Measurements from ENCODE around the gene PTPRG. TPM values are rescaled to one million over a fixed set of nuclear protein-coding genes. Genes with fewer than 3 reads are reported as not detected.

PTPRG gene
- total and polyA plus RNA-seq, 2 experiments from 2014 or later, result 15.2 to 45.7 TPM

GRCh38 chr3:62220616-62221015 is 659.2 kb downstream of the PTPRG start:
- TF ChIP-seq CTCF (IDR thresholded peaks at IDR 0.05; ENCODE audit: low read depth, low read length), result no peak
- H3K36me3 ChIP-seq, result no peaks in the 10 kb centered on the region
- H3K4me1 ChIP-seq (ENCODE audit: low read depth), result peaks cover 7% of the 10 kb centered on the region
- no peak overlapping the region for H3K4me3 ChIP-seq
- peak in 1 of 2 donors; percentile 24 for DNase-seq (ENCODE audit: low read depth in 1 of 2, low spot score in 1 of 2)
- peak overlapping the region; percentile 10 for H3K27ac ChIP-seq
- no peaks in the 10 kb centered on the region for H3K27me3 ChIP-seq
- H3K9me3 ChIP-seq (ENCODE audit: low read depth), result no peaks in the 10 kb centered on the region

- DNase-seq (ENCODE audit: low read depth in 1 of 2, low spot score in 1 of 2), result no peak
- Histone ChIP-seq H3K36me3 (no peaks in the 10 kb centered on the region), H3K4me1 (ENCODE audit: low read depth) (peaks cover 7% of the 10 kb centered on the region), H3K27me3 (no peaks in the 10 kb centered on the region), H3K9me3 (ENCODE audit: low read depth) (no peaks in the 10 kb centered on the region), H3K4me3 (no peak overlapping the region), H3K27ac (no peak overlapping the region)
- TF ChIP-seq CTCF (IDR thresholded peaks at IDR 0.05; ENCODE audit: low read depth, low read length), result no peak
Observed at GRCh38 chr3:62225051-62225450, 663.7 kb downstream of the PTPRG start.

GRCh38 chr3:62226601-62227339 is 665.4 kb downstream of the PTPRG start:
- no peaks in the 10 kb centered on the region for H3K27me3 ChIP-seq
- DNase-seq (ENCODE audit: low read depth in 1 of 2, low spot score in 1 of 2), result no peak
- H3K4me3 ChIP-seq, result no peak overlapping the region
- H3K9me3 ChIP-seq (ENCODE audit: low read depth), result no peaks in the 10 kb centered on the region
- H3K4me1 ChIP-seq (ENCODE audit: low read depth), result no peaks in the 10 kb centered on the region
- no peak overlapping the region for H3K27ac ChIP-seq
- H3K36me3 ChIP-seq, result no peaks in the 10 kb centered on the region
- TF ChIP-seq CTCF (IDR thresholded peaks at IDR 0.05; ENCODE audit: low read depth, low read length), result no peak

- Histone ChIP-seq H3K27me3 (no peaks in the 10 kb centered on the region), H3K4me1 (ENCODE audit: low read depth) (peaks cover 6% of the 10 kb centered on the region), H3K27ac (no peak overlapping the region), H3K4me3 (no peak overlapping the region), H3K36me3 (no peaks in the 10 kb centered on the region), H3K9me3 (ENCODE audit: low read depth) (no peaks in the 10 kb centered on the region)
- TF ChIP-seq CTCF (IDR thresholded peaks at IDR 0.05; ENCODE audit: low read depth, low read length), result no peak
- no peak for DNase-seq (ENCODE audit: low read depth in 1 of 2, low spot score in 1 of 2)
Observed at GRCh38 chr3:62228467-62228866, 667.1 kb downstream of the PTPRG start.

GRCh38 chr3:62229211-62229610 is 667.8 kb downstream of the PTPRG start:
- Histone ChIP-seq H3K27me3 (no peaks in the 10 kb centered on the region), H3K9me3 (ENCODE audit: low read depth) (no peaks in the 10 kb centered on the region), H3K4me3 (no peak overlapping the region), H3K27ac (no peak overlapping the region), H3K36me3 (no peaks in the 10 kb centered on the region), H3K4me1 (ENCODE audit: low read depth) (peaks cover 8% of the 10 kb centered on the region)
- TF ChIP-seq CTCF (IDR thresholded peaks at IDR 0.05; ENCODE audit: low read depth, low read length), result no peak
- DNase-seq (ENCODE audit: low read depth in 1 of 2, low spot score in 1 of 2), result no peak
